Measurements from ENCODE around the gene PLSCR2.

The PLSCR2 gene

GRCh38 chr3:146468671-146469149, 651 bp downstream of the PLSCR2 start:
- DNase-seq (ENCODE audit: low read depth in 1 of 2, low spot score in 1 of 2), result no peak
- H3K4me3 ChIP-seq (replicated peaks; ENCODE audit: insufficient read depth, low read length), result no peak overlapping the region
- H3K27me3 ChIP-seq (ENCODE audit: insufficient read depth, poor library complexity, severe bottlenecking), result no peaks in the 10 kb centered on the region
- TF ChIP-seq GABPA (IDR thresholded peaks at IDR 0.05; ENCODE audit: low read depth) (no peak), CTCF (IDR thresholded peaks at IDR 0.05; ENCODE audit: insufficient read depth, low read length) (no peak), SPI1 (IDR thresholded peaks at IDR 0.05; ENCODE audit: borderline replicate concordance, low read depth) (no peak), REST (IDR thresholded peaks at IDR 0.05; ENCODE audit: insufficient replicate concordance, low read depth) (no peak)
- no peak overlapping the region for H3K27ac ChIP-seq (replicated peaks)

- no peak for TF ChIP-seq SPI1 (IDR thresholded peaks at IDR 0.05; ENCODE audit: borderline replicate concordance, low read depth)
- no peak for TF ChIP-seq CTCF (IDR thresholded peaks at IDR 0.05; ENCODE audit: insufficient read depth, low read length)
- no peak for TF ChIP-seq GABPA (IDR thresholded peaks at IDR 0.05; ENCODE audit: low read depth)
- TF ChIP-seq REST (IDR thresholded peaks at IDR 0.05; ENCODE audit: insufficient replicate concordance, low read depth), result no peak
- no peak for TF ChIP-seq POLR2AphosphoS5 (IDR thresholded peaks at IDR 0.05; ENCODE audit: low read depth)
- Histone ChIP-seq H3K27me3 (ENCODE audit: insufficient read depth, poor library complexity, severe bottlenecking) (no peaks in the 10 kb centered on the region), H3K27ac (replicated peaks) (no peak overlapping the region)
Observed at GRCh38 chr3:146468234-146468633, 1.1 kb downstream of the PLSCR2 start.

GRCh38 chr3:146466604-146467003, 2.8 kb downstream of the PLSCR2 start:
- Histone ChIP-seq H3K4me3 (replicated peaks; ENCODE audit: insufficient read depth, low read length) (no peak overlapping the region), H3K27ac (replicated peaks) (no peak overlapping the region), H3K27me3 (ENCODE audit: insufficient read depth, poor library complexity, severe bottlenecking) (no peaks in the 10 kb centered on the region)
- no peak for DNase-seq (ENCODE audit: low read depth in 1 of 2, low spot score in 1 of 2)
- TF ChIP-seq REST (IDR thresholded peaks at IDR 0.05; ENCODE audit: insufficient replicate concordance, low read depth), result no peak
- no peak for TF ChIP-seq GABPA (IDR thresholded peaks at IDR 0.05; ENCODE audit: low read depth)
- TF ChIP-seq POLR2AphosphoS5 (IDR thresholded peaks at IDR 0.05; ENCODE audit: low read depth), result no peak
- TF ChIP-seq SPI1 (IDR thresholded peaks at IDR 0.05; ENCODE audit: borderline replicate concordance, low read depth), result no peak
- no peak for TF ChIP-seq CTCF (IDR thresholded peaks at IDR 0.05; ENCODE audit: insufficient read depth, low read length)

More at GRCh38 chr3:146468234-146468633, 1.1 kb downstream of the PLSCR2 start:
- H3K4me3 ChIP-seq (replicated peaks; ENCODE audit: insufficient read depth, low read length), result no peak overlapping the region
- no peak for DNase-seq (ENCODE audit: low read depth in 1 of 2, low spot score in 1 of 2)

Data from HL-60 (cell line).